Measurements from ENCODE around the gene PPFIA2.

PPFIA2 gene

DNA sequence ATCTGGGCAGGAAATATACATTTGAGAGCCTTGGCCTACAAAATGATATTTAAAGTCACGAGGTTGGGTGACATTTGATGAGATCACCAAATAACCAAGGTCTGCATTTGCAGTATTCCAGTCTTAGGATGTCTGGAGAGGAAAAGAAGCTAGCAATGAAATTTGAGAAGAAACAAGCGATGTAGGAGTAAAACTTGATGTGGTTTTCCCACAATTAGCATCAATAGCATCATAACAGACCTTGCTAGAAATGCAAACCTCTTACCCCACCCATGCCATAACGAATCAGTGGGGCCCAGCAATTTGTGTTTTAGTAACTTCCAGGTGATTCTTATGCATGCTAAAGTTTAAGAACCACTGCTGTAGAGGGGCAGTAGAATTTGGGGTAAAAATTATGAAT is 219.9 kb downstream of the PPFIA2 start:
- FAIRE-seq: no peak
- TF ChIP-seq POLR2AphosphoS5 (IDR thresholded peaks at IDR 0.05; ENCODE audit: low read depth, low read length): no peak
- no peak for TF ChIP-seq POLR2A (IDR thresholded peaks at IDR 0.05; ENCODE audit: low read depth, low read length)
- no peak for TF ChIP-seq TAF1 (IDR thresholded peaks at IDR 0.05; ENCODE audit: borderline replicate concordance, low read depth, low read length)

DNA sequence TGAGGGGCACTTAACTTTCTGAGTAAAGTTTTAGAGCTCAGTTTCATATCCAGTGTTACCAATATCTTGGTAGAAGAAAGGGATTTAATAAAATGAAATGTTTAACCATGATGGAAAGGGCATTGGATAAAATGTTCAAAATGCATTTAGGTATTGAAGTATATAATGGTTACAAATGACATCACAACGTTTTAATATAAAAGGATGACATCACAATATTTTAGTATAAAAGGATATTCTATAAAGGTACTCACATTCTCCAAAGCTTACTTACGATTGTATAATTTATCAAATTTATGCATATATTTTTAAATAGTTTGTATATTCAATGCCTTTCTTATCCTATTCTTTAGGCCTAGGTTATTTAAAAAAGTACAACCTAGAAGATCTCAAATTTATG is 226.1 kb downstream of the PPFIA2 start:
- DNase-seq (ENCODE audit: insufficient read length) (no peak), FAIRE-seq (no peak)
- no peak for TF ChIP-seq TAF1 (IDR thresholded peaks at IDR 0.05; ENCODE audit: borderline replicate concordance, low read depth, low read length)
- no peak for TF ChIP-seq POLR2AphosphoS5 (IDR thresholded peaks at IDR 0.05; ENCODE audit: low read depth, low read length)
- TF ChIP-seq POLR2A (IDR thresholded peaks at IDR 0.05; ENCODE audit: low read depth, low read length): no peak

More for the DNA sequence above, 219.9 kb downstream of the PPFIA2 start:
- DNase-seq (ENCODE audit: insufficient read length): no peak

DNA sequence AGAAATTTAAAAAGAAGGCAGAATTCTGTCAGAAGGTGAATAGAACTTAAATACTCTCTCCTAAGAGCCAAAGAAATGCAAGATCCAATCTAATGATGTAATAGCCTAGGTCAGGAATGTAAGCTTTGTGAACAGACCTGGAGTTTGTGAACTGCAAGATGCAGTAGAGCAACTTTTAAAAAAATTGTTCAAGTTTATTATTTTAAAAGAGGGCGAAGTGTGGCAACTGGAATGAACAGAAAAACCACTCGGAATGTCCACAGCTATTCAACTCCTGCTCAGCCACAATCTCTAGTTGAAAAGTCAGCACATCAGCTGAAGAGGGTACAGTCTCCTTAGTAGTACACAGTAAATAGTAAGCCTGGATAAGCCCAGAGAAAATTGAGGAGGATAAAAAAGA is 228.8 kb downstream of the PPFIA2 start:
- TF ChIP-seq POLR2AphosphoS5 (IDR thresholded peaks at IDR 0.05; ENCODE audit: low read depth, low read length): no peak
- no peak for TF ChIP-seq POLR2A (IDR thresholded peaks at IDR 0.05; ENCODE audit: low read depth, low read length)
- no peak for TF ChIP-seq TAF1 (IDR thresholded peaks at IDR 0.05; ENCODE audit: borderline replicate concordance, low read depth, low read length)
- no peak for FAIRE-seq

DNA sequence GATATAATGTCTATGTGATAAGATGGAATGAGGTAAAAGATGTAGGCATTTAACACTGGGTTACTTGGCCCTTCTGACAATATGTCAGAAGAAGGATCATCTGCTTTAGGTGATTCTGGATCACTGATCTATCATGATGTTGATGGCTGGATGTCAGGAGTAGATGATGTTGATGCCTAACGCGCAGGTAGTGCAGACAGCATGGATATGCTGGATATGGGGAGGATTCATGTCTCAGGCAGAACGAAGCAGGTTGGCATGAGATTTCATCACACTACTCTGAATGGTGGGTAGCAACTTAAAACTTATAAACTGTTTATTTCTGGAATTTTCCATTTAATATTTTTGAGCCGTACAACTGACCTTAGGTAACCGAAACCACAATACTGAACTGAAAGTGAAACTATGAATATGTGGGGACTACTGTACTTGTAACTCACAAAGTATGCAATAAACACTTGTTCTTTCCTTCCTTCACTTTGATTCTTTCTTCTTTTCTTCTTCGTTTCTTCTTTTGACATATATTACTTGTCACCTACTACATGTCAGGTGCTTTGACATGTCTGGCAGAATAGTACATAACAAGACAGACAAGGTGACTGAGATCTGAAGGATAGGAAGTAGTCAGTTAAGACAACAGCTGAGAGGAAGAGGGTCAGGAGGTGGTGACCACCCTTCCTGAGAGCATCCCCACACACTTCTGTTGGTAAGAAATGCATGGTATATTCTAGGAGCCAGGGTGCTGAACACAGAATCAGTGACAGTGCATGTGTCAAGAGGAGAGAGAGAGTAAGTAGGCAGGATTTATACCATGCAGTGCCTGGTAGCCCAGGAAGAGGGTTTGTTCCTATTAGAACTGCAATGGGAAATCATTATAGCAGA is 238.8 kb downstream of the PPFIA2 start:
- DNase-seq (ENCODE audit: insufficient read length) (no peak), FAIRE-seq (no peak)
- no peak for TF ChIP-seq TAF1 (IDR thresholded peaks at IDR 0.05; ENCODE audit: borderline replicate concordance, low read depth, low read length)
- TF ChIP-seq POLR2A (IDR thresholded peaks at IDR 0.05; ENCODE audit: low read depth, low read length): no peak
- TF ChIP-seq POLR2AphosphoS5 (IDR thresholded peaks at IDR 0.05; ENCODE audit: low read depth, low read length): no peak

More for the DNA sequence above, 228.8 kb downstream of the PPFIA2 start:
- DNase-seq (ENCODE audit: insufficient read length): no peak

DNA sequence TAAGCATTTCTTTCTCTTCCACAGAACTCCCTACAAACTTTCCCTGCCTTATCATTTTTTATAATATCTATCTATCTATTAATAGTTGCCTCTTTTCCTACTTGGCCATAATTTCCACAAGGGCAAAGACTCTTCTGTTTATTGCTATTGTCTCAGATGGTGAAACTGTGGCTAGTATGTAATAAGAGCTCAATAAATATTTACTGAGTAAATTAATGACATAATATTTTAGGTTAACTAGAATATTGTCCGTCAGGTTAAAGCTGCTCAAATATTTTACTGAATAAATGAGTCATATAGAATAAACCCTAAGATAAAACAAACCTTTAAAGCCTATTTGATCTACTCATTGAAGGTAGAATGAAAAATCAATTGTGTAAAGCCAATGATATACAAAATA is 240.5 kb downstream of the PPFIA2 start:
- DNase-seq (ENCODE audit: insufficient read length) (no peak), FAIRE-seq (no peak)
- TF ChIP-seq TAF1 (IDR thresholded peaks at IDR 0.05; ENCODE audit: borderline replicate concordance, low read depth, low read length) (no peak), POLR2AphosphoS5 (IDR thresholded peaks at IDR 0.05; ENCODE audit: low read depth, low read length) (no peak), POLR2A (IDR thresholded peaks at IDR 0.05; ENCODE audit: low read depth, low read length) (no peak)

DNA sequence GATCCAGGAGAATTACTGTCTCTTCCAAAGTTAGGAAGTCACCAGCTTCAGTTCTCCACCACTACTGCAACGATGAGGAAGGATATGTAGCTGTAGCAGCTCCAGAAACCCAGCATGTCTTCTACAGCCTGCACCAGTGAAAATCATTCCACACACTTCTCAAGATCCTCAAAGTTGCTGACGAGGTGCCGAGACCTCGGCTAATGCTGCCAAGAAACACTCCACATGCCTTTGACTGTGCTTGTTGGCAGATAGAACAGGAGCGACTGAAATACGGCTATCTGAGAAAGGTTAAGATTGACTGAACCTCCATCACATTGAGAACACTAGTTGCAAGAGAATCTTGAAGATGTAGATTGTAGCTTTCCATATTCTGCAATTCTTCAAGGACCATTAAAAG is 241.9 kb downstream of the PPFIA2 start:
- DNase-seq (ENCODE audit: insufficient read length): no peak
- TF ChIP-seq POLR2AphosphoS5 (IDR thresholded peaks at IDR 0.05; ENCODE audit: low read depth, low read length) (no peak), POLR2A (IDR thresholded peaks at IDR 0.05; ENCODE audit: low read depth, low read length) (no peak), TAF1 (IDR thresholded peaks at IDR 0.05; ENCODE audit: borderline replicate concordance, low read depth, low read length) (no peak)
- FAIRE-seq: no peak

DNA sequence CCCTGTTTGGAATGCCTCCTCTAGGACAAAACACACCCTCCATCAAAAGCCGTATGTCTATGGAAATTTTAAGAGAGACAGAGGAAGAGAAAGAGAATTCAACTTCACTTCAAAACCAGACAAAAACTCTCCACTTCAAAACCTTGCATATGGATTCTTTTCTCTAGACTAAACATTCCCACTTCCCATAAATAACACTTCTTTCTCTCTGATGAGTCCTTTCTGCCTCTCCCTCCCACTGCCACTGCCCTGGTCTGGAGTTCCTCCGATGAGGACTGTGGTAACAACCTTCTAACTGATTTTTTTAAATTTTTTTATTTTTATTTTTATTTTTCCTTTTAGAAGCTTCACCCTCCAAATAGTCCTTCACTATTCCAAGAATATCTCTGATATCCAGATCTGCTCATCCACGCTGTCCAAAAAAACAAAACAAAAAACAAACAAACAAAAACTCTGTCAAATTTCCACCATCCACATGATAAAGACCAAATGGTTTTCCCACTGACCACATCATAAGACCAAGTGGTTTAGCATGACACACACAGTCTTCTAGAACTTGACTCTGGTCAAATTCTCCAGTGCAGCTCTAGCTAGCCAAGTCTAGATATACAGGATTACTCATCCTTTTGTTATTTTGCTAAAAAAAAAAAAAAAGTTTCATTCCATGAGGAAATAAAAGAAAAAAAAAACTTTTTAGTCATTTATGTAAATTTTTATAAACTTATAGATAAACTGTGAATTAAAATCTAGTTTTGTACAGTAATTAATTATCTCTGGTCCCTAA is 256.0 kb downstream of the PPFIA2 start:
- FAIRE-seq: no peak
- TF ChIP-seq POLR2AphosphoS5 (IDR thresholded peaks at IDR 0.05; ENCODE audit: low read depth, low read length) (no peak), TAF1 (IDR thresholded peaks at IDR 0.05; ENCODE audit: borderline replicate concordance, low read depth, low read length) (no peak), POLR2A (IDR thresholded peaks at IDR 0.05; ENCODE audit: low read depth, low read length) (no peak)
- DNase-seq (ENCODE audit: insufficient read length): no peak

DNA sequence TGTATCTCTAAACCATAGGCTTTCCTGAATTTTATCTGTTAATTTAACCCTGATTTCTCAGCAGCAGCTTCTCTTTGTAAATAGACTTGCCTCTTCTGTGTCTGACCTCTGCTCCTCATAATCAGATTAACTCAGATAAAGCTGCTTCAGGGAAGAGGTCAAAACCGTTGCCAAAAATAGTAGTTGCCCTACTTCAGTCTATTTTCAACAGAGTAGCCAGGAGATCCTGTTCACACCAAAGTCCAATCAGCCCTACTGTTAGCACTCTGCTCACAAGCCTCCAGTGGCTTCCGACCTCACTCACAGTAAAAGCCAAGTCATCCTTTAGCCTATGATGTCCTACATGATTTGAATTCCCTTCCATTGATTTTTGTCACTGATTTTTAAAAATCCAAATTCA is 258.4 kb downstream of the PPFIA2 start:
- no peak for DNase-seq (ENCODE audit: insufficient read length)
- no peak for FAIRE-seq

DNA sequence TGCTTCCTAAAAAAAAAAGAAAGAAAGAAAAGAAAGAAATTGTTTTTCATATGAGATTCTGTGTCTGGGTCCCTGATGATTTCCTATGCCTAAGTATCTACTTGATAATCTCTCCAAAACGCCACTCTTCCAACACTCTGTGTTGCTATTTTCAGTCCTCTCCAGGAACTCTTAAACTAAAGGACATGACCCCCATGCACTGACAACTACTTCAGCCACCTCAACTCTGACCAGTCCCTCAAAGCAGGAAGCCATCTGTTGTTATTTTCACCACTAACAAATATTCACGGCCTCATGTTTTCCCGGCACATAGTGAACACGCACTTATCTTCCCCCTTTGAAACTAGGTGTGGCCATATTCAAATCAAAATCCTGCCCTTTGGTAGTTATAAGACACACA is 259.3 kb downstream of the PPFIA2 start:
- no peak for TF ChIP-seq POLR2A (IDR thresholded peaks at IDR 0.05; ENCODE audit: low read depth, low read length)
- no peak for TF ChIP-seq POLR2AphosphoS5 (IDR thresholded peaks at IDR 0.05; ENCODE audit: low read depth, low read length)
- no peak for TF ChIP-seq TAF1 (IDR thresholded peaks at IDR 0.05; ENCODE audit: borderline replicate concordance, low read depth, low read length)
- no peak for DNase-seq (ENCODE audit: insufficient read length)
- no peak for FAIRE-seq

More for the DNA sequence above, 258.4 kb downstream of the PPFIA2 start:
- no peak for TF ChIP-seq POLR2AphosphoS5 (IDR thresholded peaks at IDR 0.05; ENCODE audit: low read depth, low read length)
- TF ChIP-seq POLR2A (IDR thresholded peaks at IDR 0.05; ENCODE audit: low read depth, low read length): no peak
- TF ChIP-seq TAF1 (IDR thresholded peaks at IDR 0.05; ENCODE audit: borderline replicate concordance, low read depth, low read length): no peak

DNA sequence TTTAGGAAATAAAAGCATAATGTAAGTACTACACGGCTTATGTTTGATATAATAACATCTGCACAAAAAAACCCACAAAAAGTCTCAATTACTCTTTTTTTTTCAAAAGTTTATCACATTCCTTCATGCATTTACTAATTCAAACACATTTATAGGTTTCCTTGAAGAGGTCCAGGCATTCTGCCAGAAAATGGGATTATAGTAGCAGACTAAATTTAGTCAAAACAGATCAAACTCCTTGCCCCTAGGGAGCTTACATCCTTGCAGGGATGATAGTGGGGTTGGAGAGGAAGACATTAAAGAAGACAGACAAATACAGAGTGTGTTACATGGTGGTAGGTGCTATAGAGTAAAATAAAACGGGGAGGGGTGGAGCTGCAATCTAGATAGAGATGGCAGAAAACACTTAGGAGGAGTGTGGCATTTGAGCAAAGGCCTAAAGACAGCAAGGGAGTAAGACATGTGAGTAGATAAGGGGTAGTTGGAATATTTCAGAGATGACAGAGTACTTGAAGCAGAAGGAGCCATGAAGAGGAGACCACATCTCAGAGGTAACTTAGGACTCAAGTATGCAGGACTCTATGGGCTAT is 266.9 kb downstream of the PPFIA2 start:
- no peak for DNase-seq (ENCODE audit: insufficient read length)
- FAIRE-seq: no peak

DNA sequence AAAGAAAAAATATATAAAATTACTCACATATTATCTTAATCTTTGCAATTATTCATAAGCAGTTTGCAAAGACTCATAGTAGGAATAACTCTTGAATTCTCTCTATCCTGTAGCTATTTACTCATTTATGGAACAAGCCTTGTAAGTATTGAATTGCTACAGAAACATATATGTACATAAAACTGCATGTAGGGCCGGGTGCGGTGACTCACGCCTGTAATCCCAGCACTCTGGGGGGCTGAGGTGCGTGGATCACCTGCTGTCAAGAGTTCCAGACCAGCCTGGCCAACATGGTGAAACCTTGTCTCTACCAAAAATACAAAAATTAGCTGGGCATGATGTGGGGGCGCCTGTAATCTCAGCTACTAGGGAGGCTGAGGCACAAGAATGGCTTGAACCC is 286.2 kb downstream of the PPFIA2 start:
- DNase-seq (ENCODE audit: insufficient read length) (no peak), FAIRE-seq (no peak)
- TF ChIP-seq POLR2AphosphoS5 (IDR thresholded peaks at IDR 0.05; ENCODE audit: low read depth, low read length): no peak
- TF ChIP-seq POLR2A (IDR thresholded peaks at IDR 0.05; ENCODE audit: low read depth, low read length): no peak
- no peak for TF ChIP-seq TAF1 (IDR thresholded peaks at IDR 0.05; ENCODE audit: borderline replicate concordance, low read depth, low read length)

More for the DNA sequence above, 266.9 kb downstream of the PPFIA2 start:
- TF ChIP-seq POLR2A (IDR thresholded peaks at IDR 0.05; ENCODE audit: low read depth, low read length): no peak

Measured in GM12892 (cell line).